NAMALWA (cell line): ENCODE measurements around the gene TMEM127.
A peak's percentile ranks its signal among the peaks of the same experiment; 100 is the strongest.
"Not testable (repeated sequence)": the region's sequence is repeated elsewhere in the genome, so short reads cannot be mapped to it uniquely, and the experiment has no call there.

Experiments used
- DNase-seq: peaks from one replicate; pipeline ENCODE4 v3.0.0-alpha.2; 2015; ENCODE audit warnings: low spot score

The TMEM127 gene, protein sequence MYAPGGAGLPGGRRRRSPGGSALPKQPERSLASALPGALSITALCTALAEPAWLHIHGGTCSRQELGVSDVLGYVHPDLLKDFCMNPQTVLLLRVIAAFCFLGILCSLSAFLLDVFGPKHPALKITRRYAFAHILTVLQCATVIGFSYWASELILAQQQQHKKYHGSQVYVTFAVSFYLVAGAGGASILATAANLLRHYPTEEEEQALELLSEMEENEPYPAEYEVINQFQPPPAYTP

DNA sequence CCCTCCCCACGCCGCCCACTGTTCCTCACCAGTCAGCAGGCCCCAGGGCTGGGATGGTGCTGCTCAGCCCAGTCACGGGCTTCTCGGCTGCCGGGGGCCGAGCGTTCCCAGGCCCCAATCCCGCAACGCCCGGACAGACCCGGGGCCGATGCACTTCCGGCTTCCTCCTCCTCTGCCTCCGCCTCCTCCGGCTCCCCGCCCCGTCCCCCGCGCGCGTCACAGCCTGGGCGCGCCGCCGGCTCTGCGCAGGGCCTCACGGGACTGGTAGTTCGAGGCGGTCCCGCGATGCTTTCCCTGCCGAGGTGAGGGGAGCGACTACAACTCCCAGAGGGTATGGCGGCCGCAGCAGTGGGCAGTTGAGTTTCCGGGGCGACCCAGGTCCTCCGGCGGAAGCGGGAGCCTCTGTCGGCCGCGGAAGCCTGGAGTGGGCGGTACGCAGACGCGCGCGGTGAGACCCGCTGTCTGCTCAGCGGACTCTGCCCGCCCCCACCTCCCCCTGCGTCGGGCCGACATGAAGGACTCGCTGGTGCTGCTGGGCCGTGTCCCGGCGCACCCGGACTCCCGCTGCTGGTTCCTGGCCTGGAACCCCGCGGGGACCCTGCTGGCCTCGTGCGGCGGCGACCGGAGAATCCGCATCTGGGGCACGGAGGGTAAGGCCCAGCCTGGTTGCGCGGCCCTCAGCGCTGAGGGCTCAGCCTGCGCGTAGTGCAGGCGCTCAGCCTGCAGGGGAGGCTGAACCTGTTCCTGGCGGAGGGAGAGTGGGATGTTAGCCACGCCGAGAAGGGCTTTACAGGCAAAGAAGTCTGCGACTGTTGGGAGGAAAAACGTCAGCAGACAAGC lies at the start of gene TMEM127, which contains the start of gene CIAO1:
Gene TMEM127, minus strand, starts transcription at position 158 of the 840 bp plus-strand sequence. CDS start 616 bp downstream, outside the sequence.
Gene CIAO1, plus strand, starts transcription at position 386 of the 840 bp plus-strand sequence. Its CDS starts 126 bp downstream, at position 512.
- DNase-seq = peak; percentile 97

DNA sequence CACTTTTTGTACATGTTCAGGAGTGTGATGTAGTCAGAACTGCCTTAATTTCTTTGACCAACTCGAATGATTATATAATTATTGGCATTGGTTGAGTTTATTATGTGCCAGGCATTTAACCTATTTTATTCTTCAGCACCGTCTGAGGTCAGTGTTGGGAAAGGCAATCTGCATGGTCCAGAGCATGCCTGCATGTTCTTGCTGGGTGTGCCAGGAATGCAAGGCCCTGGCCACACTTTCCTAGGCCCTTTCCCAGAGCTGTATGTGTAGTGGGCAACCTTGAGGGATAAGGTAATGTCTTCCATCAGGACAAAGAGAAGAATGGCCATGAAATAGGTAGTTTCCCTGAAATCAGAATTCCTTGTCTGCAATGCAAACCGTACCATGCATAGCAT lies 49.2 kb upstream of the TMEM127 start:
- DNase-seq = no peak

DNA sequence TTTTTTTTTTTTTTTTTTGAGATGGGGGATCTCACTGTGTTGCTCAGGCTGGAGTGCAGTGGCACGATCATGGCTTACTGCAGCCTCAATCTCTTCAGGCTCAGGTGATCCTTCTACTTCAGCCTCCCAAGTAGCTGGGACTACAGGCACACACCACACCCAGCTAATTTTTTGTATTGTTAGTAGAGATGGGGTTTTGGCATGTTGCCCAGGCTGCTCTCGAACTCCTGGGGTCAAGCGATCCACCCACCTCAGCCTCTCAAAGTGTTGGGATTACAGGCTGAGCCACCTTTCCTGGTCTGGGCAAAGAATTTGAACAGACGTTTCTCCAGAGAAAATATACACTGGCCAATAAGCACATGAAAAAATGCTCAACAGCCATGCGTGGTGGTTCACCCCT lies 42.5 kb upstream of the TMEM127 start:
- DNase-seq = no peak

DNA sequence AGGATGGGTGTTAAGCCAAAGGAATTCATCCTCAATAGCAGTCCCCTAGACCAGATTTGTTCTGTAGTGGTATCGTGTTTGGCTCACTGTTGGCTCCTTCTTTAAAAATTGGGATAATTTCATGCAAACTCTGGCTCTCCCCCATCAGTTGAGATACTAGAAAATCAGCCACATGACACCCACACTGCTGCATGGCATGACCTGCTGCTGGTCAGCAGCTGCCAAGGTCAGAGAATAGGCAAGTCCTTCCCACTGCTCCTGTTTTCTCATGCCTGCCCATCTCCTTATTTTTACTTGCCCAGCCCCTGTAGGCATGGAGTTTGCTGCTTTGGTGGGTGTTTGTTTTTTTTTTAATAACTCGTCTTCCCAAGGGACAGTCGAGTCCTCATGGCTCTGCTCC lies 40.6 kb upstream of the TMEM127 start:
- DNase-seq = no peak

DNA sequence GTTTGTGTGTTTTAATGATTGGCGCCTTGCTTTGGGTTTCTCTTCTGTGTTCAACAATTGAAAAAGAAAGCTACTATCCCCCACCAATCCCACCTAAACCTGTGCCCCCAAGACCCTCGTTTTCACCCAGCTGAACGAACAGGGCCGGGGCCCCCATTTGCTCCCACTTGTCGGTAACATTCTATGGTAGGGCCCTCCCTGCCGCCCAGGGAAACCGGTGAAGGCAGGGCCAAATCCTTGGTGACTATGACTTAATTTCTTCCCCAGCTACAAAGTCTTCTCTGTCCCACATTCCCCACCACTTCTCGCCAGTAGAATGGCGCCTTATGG lies 40.1 kb upstream of the TMEM127 start:
- DNase-seq = peak; percentile 24

DNA sequence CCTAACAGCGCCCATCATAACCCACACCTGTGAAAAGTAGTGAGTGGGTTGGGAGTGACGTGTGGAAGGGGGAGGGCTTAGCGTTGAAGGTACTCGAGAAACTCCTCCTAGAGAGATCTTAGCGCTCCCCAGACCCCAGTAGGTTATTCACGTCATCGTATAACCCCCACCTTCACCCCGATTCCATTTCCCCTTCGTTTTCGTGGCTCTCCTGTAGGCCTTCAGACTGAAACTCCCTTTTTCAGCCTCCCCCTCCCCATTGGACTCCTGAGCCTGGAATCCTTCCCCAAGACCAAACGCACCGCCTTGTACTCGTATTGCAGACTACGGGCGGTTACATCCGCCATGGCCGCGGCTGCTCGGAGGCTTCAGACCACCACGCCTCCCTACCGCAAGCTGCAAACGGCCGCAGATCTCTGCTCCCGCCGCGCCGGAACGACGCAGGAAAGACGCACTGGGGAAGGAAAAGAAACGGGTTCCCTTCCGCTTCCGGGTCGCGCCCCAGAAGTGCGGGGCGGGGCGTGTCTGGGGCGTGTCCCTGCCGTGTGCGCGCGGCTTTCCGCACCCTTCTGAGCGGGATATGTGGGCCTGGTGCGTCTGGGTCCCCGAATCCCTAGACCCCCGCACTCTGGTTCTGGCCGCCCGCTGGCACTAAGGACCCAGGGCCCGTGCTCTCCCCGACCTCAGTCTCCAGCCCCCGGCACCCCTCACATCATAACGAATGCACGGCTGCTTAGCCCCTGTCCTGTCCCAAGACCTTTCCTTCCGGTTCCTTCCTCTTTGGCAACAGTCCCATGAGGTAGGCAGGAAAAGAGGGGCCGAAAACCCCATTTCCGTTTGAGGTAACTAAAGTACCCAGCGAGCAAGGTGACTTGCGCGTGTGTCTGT lies 39.5 kb upstream of the TMEM127 start, which contains the start of gene SNRNP200:
Gene SNRNP200, minus strand, starts transcription at position 456 of the 888 bp plus-strand sequence. Its CDS starts 109 bp downstream, at position 347.
- peak; percentile 95 for DNase-seq

DNA sequence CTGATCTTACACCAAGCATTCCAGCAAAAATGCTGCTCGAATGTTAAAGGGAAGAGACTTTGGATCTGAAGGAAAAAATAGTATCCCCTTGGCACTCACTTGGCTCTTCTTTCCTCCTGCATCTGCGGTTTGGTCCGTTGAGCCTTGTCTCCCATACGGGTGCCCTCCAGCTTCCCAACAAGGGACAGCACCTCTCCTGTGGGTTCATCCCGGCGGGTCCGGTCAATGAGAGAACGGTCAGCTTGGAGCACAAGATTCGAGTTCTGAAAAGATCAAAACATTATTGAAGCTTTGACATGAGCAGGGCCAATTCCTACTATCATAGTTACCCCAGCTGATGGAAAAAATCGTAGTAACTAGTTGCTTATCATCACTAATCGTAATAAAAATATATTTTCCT lies 38.8 kb upstream of the TMEM127 start:
- DNase-seq = no peak

DNA sequence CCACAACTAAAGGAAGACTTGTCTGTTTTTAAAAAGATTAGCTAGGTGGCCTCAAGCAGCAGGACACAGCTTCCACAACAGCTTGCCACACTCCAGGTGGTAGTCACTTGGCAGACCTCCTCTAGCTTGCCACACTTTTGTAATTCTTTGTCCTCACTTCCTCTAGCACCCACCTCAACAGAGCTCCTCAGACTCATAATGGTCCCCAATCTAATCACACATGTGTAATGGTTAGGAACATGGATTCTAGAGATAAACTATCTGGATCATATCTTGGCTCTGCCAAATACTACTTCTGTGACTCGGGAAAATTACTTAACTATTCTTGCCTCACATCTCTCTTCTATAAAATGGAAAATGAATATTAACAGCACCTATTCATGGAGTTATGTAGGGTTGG lies 36.1 kb upstream of the TMEM127 start:
- no peak for DNase-seq

DNA sequence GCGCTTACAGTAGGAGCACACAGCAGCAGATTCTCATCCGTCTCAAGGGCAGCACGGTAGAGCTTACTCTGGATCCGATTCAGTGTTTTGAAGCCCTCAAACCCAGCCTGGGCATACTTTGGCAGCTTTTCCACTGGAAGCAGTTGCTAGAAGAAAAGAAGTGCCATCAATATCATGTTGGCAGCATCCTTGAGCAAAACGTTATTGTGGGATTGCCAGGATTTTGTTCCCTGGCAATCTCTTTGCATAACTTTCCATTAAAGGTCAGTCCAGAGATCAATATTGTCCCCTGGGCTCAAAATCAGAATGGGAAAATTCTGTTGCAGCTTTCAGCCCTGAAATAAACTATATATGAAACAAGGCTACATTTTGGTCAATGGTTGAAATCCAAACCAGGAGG lies 31.1 kb upstream of the TMEM127 start:
- no peak for DNase-seq

DNA sequence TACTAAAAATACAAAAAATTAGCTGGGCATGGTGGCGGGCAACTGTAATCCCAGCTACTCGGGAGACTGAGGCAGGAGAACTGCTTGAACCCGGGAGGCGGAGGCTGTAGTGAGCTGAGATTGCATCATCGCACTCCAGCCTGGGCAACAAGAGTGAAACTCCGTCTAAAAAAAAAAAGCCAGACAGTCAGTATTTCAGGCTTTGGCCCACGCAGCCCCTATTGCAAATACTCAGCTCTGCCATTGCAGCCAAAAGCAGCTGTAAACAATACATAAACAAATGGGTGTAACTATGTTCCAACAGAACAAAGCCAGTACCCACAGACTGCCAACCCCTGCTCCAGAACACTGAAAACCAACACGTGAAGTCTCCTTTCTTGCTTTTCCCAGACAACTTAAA lies 28.5 kb upstream of the TMEM127 start:
- DNase-seq = not testable (repeated sequence)

DNA sequence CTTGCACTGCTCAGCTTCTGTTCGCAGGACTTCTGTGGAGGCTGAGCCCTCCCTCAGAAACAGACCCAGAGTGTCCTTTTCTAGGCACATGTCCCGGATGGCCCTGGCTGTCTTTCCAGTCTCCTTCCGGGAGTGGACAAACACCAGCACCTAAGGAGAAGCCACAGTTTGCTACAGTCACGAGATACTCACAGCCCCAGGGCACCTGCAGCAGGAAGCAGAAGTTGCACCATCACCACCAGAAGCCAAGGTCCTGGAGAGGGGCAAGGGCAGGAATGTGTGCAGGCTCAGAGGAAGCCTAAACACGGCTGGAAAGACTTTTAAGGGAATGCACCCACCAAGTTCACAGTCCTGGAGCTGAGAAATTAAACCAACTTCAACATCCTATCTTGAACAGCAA lies 26.0 kb upstream of the TMEM127 start:
- no peak for DNase-seq

DNA sequence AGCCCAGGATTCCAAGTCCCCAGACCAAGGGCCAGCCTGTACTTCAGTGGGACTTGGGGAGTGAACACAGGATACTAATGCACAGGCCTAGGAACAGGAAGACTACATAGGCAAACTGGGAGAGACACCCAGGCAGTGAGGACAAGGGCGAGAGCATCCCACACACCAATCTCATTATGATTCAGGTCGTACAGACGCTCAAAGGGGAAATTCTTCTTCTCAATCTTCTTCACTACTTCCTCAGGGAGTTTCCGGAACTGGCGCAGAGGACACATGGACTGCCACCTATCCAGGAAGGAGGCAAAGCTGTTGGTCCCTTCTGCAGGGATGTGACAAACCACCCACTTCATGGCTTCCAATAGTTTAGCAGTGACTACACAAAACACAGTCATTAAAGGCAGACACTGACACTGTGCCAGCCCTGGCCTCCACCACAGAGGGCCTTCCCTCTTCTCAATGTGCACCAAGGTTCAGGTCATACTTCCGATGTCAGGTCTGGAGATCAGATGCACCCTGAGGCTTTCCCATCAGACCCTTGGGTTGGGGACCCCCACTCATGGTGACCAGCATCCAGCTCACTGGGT lies 21.6 kb upstream of the TMEM127 start:
- DNase-seq = no peak

DNA sequence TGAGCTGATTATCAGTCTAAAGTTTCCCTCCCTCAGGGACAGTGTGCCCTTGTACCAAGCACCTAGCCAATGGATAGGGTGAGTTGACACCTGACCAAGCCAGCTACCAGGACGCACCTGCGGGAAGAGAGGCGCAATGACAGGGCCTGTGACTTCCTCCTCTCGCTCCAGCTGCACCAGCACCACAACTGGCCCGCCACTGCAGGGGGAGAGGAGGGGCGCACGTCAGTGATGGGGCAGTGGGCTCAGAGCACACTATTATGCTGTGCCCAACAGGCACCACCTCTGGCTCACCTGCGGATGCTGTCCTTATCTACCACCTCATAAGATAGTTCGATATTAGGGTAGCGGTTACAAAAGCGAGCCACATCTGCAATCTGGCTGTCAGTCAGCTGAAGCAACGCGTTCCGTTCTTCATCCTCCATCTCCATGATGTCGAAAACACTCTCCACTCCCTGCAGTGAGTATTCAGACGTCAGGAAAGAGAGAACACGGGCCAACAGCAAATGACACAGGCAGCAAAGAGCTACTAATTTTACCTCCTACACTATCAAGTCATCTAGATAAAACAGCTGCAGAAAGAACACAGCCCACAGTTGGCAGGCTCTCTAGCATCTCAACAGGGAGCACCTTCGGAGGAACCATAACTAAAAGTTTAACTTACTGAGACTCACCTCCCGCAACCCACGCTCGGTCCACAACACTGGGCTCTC lies 11.1 kb upstream of the TMEM127 start:
- DNase-seq = no peak

DNA sequence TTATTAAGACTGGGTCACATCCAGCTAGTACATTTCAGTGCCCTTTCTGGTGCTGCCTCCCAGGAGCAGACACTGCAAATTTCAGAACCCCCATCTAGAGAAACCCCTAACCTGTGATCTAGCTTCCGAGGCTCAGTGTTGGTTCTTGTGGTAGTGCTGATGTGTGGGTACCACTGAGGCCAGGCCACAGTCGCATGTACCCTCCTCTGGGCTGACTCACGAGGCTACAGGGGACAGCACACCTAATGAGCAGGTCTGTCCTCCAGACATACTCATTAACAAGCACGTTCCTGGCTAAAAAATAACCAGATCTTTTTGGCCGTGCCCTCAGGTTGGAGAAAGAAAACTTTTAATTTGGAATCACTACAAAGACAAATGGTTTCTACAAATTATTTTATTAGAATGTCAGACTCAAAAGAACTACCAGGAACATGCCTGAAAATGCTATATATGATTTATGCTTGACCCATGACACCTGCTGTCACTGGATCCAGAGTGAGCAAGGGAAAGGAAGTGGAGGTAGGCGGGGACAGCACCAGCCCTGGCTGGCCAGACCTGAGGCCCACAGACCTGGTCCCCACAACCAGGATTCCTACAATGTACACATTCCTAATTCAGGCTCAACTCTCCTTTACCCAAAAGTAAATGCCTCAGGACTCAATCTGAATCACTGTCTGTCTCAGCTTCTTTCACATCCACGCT lies 8.7 kb upstream of the TMEM127 start:
- no peak for DNase-seq

DNA sequence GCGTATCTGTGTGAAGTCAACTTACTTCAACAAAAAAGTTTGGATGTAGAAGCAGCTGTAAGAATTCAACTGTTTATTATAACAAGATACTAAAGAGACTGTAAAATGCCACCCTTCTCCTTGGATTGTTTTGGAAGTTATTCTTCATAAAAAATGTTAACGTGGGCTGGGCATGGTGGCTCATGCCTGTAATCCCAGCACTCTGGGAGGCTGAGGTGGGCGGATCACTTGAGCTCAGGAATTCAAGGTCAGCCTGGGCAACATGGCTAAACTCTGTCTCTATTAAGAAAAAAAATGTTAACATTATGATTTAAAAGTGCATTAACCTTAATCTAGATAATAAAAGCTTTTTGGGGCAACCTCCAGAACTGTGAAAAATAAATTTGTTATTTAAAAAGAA lies 8.0 kb upstream of the TMEM127 start:
- no peak for DNase-seq

DNA sequence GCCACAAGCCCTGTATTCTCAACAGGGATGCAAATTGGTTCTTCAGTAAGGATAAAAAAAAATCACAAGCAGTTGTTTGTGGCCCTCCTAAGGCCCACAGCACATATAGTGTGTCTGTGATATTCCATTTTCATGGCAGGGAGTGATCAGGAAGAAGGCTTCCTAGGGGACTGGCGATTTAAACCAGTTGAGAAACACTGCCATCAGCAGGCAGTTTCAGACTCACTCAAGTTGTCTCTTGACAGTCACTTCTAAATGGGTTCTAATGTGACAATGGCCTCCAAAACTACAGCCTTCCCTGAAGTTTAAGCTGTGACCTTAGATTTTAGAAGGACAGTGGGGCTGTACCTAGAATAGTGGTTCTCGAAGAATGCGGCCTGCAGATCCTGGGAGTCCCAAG lies 6.2 kb upstream of the TMEM127 start:
- DNase-seq = no peak

DNA sequence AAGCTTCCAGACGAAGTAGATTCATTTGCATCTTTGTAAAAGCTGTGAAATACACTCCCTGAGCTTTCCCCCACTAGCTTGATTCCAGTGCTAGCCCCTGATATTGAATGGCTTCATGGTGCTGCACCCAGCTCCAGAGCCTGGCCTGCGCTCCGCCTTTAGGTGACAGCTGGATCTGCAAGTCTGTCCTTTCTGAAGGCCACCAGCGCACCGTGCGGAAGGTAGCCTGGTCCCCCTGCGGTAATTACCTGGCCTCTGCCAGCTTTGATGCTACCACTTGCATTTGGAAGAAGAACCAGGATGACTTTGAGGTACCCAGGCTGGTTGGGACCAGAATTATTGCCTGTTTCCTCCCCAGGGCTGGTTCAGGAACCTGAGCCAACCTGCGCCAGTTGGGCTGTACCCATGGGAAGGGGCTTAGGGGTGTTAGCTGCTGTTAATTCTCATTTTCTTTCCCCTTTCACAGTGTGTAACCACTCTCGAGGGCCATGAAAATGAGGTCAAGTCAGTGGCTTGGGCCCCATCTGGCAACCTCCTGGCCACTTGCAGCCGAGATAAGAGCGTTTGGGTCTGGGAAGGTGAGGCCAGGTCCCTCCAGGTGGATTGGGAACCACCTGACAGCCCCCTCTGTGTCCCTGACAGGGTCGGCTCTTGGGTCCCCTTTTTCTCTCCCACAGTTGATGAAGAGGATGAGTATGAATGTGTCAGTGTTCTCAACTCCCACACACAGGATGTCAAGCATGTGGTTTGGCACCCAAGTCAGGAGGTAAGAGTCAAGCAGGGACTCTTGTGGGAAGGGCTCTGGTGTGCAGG lies 1.6 kb upstream of the TMEM127 start:
- peak; percentile 69 for DNase-seq

DNA sequence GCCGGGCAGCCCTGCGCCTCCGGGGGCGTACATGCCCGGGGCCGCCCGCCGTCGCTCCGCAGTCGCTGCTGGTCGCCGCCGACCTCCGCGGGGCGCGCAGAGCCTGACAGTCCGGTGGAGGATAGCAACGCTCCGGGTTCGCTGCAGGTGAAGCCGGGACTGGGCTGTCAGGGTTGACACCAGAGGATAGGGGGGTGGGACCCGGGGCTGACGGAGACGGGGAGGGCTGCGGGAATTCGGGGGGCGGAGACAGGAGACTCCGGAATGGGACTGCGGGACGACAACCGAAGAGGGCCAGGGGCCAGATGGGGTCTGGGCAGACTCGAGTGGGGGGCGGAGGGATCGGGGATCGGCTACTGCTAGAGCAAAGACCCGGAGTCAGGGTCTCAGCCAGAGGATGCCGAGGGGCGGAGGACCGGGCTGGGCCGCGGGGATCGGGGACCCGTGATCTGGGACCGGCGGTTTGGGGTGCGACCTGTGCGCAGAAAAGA lies 403 bp downstream of the TMEM127 start:
- no peak for DNase-seq

DNA sequence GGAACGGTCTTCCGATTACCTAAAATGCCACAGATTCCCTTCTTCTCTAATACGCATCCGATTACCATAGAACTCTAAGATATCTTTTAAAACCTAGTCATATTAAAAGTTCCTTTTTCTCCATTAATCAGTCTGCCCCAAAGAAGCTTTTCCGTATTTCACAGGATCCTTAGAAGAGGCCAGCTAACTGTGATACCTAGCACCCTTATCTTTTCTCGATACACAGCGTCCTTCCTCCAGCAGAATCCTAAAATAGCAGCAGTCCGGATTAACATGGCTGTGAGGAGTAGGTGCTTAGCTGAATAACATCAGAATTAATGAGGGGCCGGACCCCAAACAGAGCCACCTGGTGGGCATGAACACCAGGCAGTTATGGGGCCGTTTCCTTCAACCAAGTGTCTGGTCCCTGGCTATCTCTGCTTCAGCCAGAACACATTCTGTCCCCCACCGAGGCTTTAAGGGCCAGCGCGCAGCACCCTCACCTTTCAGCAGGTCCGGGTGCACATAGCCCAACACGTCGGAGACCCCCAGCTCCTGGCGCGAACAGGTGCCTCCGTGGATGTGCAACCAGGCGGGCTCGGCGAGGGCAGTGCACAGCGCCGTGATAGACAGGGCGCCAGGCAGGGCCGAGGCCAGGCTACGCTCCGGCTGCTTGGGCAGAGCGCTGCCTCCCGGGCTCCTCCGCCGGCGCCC lies 995 bp downstream of the TMEM127 start:
- DNase-seq = peak; percentile 84
